Heart left ventricle (tissue), 16 donors: Measurements from ENCODE around the gene GLE1. TPM values are rescaled to one million over a fixed set of nuclear protein-coding genes. Genes with fewer than 3 reads are reported as not detected.
"Not testable (repeated sequence)": the region's sequence is repeated elsewhere in the genome, so short reads cannot be mapped to it uniquely, and the experiment has no call there.

ENCODE experiments used
- ATAC-seq, 4 donors: fragments of 200-7000 bp; cut with Tn5 transposase; one replicate each; pipeline ENCODE4 v1.9.1; 2020 to 2022; ENCODE audit warnings: moderate library complexity in 4 of 4, mild to moderate bottlenecking in 3 of 4, moderate number of reproducible peaks in 1 of 4
- DNase-seq, 5 donors: peaks; one replicate each; pipeline ENCODE4 v3.0.0-alpha.2; 2020
- H3K27ac ChIP-seq, 12 donors: fragments of 200-600 bp; sonication (generic) in 4 of 12; one replicate each; pipeline versions ENCODE4 v1.5.0 to v1.8.0; 2016 to 2022; ENCODE audit warnings: mild to moderate bottlenecking in 2 of 12
- H3K27me3 ChIP-seq, 9 donors: fragments of 200-600 bp; sonication (generic) in 2 of 9; one replicate each; pipeline versions ENCODE4 v1.5.1 to v1.8.0; 2016 to 2022; ENCODE audit warnings: mild to moderate bottlenecking in 3 of 9
- H3K36me3 ChIP-seq, 9 donors: fragments of 200-600 bp; sonication (generic) in 2 of 9; one replicate each; pipeline versions ENCODE4 v1.5.0 to v1.8.0; 2018 to 2022; ENCODE audit warnings: mild to moderate bottlenecking in 2 of 9
- H3K4me1 ChIP-seq, 12 donors: fragments of 200-600 bp; sonication (generic) in 4 of 12; one replicate each; pipeline versions ENCODE4 v1.5.0 to v1.8.0; 2016 to 2022; ENCODE audit warnings: mild to moderate bottlenecking in 3 of 12
- H3K4me3 ChIP-seq, 12 donors: fragments of 200-600 bp; sonication (generic) in 4 of 12; one replicate each; pipeline versions ENCODE4 v1.5.0 to v1.8.0; 2017 to 2022; ENCODE audit warnings: mild to moderate bottlenecking in 9 of 12, moderate library complexity in 4 of 12
- H3K9me3 ChIP-seq, 12 donors: fragments of 200-600 bp; sonication (generic) in 4 of 12; one replicate each; pipeline versions ENCODE4 v1.5.0 to v1.8.0; 2016 to 2022; ENCODE audit warnings: mild to moderate bottlenecking in 1 of 12
- POLR2A ChIP-seq, 2 donors: fragments of 450-650 bp; IDR thresholded peaks; one replicate each; pipeline ENCODE4 v1.6.1; 2017; ENCODE audit warnings: antibody characterized with exemption in 2 of 2, mild to moderate bottlenecking in 2 of 2, moderate library complexity in 2 of 2
- WGBS, 4 donors: extraction: QIAGEN DNeasy Blood & Tissue Kit in 2 of 4; methylation state at CpG; one replicate each; pipeline versions ENCODE4 v1.1.5 to v1.1.7; 2013 to 2018; 5-methylcytosine and 5-hydroxymethylcytosine counted together
- intact Hi-C, 10 donors: fragments of 100-400 bp; cut with DNase I; formaldehyde crosslinking; loops; one replicate each; pipeline versions ENCODE4 v1.11.1 to v1.14.2; 2022
- polyA plus RNA-seq, 2 donors: library from polyadenylated mRNA; stranded (reverse); fragments of 200-250 nt; gene quantifications; one replicate each; pipeline ENCODE4 v1.2.3, GENCODE V29; 2013
- total RNA-seq, 9 donors: library from RNA; depleted of rRNA in 2 of 9; stranded (reverse); fragments of >200 nt in 2 of 9; fragmentation: NEBNext Ultra II Directional in 3 of 9; extraction: Animal tissue kit (Norgen Biotek cat#: 25700) in 3 of 9; gene quantifications; one replicate each; pipeline versions ENCODE4 v1.1.0 to v1.2.4, GENCODE V29; 2016 to 2023
- TF ChIP-seq, protein P1 (sequence below), 12 donors: fragments of 200-600 bp; sonication (generic) in 4 of 12; IDR thresholded peaks; one replicate each; pipeline versions ENCODE4 v1.5.0 to v1.8.0; 2018 to 2022; ENCODE audit warnings: antibody characterized with exemption in 12 of 12, mild to moderate bottlenecking in 5 of 12
- donor health status: ischemic (EF 13 %, LVEDD 7.1; RV severe dilation, severe dysfunction).
- donor health status: healthy with polysubstance abuse.
- donor health status: DM: no; HTN: yes; CAD: no.
- donor health status: DM: no; HTN: no; CAD: no.
- donor health status: ischemic (EF 25% LVEDD 6.9; RV normal size, moderate dysfunction).
- donor health status: ischemic (EF 25% LVEDD 5.7; RV mildly dilated, moderate dysfunction).
- donor health status: healthy.
- donor health status: DM: yes; HTN: yes; CAD: no.
- donor health status: ischemic (EF 35%, LVEDD 5.7; RV mildly dilated, moderate dysfunction).
- donor health status: nonischemic (EF 11% LVEDD 7.7; RV severe dilation, severe dysfunction).
- donor health status: DM: yes; HTN: yes; CAD: no.
- donor health status: PGD.
- donor health status: ischemic (EF 29% LVEDD 5.4; RV normal size, mild dysfunction).
- donor health status: nonischemic (EF 23%, LVEDD 6.1; RV moderate dilation, normal function).

The GLE1 gene
- total and polyA plus RNA-seq, 11 donors, result 7.5 to 23.5 (median 19.9) TPM

DNA sequence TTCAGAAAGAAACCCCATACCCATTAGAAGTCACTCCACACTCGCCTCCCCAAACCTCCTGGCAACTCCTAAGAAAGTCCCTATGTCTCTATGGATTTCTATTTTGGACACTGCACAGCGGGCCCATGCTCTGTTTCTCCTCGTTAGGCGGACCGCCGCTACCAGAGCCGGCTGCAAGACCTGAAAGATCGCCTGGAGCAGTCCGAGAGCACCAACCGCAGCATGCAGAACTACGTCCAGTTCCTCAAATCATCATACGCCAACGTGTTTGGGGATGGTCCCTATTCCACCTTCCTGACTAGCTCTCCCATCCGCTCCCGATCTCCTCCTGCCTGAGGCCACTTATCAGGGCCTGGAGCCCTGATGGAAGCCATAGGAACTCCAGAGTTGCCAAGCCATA is 4.6 kb upstream of the GLE1 start:
- WGBS, 4 donors, result 91 to 94% (median 94%) methylated on average over 15 of the region's 15 CpGs

GRCh38 chr9:128503415-128503825 is 1.1 kb upstream of the GLE1 start:
- Histone ChIP-seq H3K36me3 (peaks cover 0 to 40% (median 32%) of the 10 kb centered on the region in 9 donors), H3K4me1 (peaks cover 0 to 24% (median 19%) of the 10 kb centered on the region in 12 donors), H3K4me3 (peak overlapping the region in 3 of 12 donors; percentile 73 to 96 (median 79))
- not testable (repeated sequence) for ATAC-seq, H3K27me3 ChIP-seq, H3K9me3 ChIP-seq, H3K27ac ChIP-seq, DNase-seq
- intact Hi-C loops, result loop anchor here in 4 of 10 donors (5.0 to 10.0 kb wide), 3 partner anchors 46 to 139 kb away; partner anchors contain the start of genes SPTAN1 (in 2 of the 4) and ODF2 (in 1 of the 4)
- WGBS, 4 donors, result 61 to 69% (median 68%) methylated on average over 14 of the region's 14 CpGs

More for the DNA sequence above, 4.6 kb upstream of the GLE1 start:
- DNase-seq (no peak), ATAC-seq (no peak)
- Histone ChIP-seq H3K27ac (no peak overlapping the region), H3K9me3 (no peaks in the 10 kb centered on the region), H3K27me3 (no peaks in the 10 kb centered on the region), H3K36me3 (peaks cover 0 to 66% (median 59%) of the 10 kb centered on the region in 9 donors), H3K4me3 (no peak overlapping the region), H3K4me1 (peaks cover 0 to 12% (median 6%) of the 10 kb centered on the region in 12 donors)
- intact Hi-C loops, result loop anchor here in 4 of 10 donors (5.0 to 10.0 kb wide), 3 partner anchors 43 to 135 kb away; partner anchors contain the start of genes SPTAN1 (in 2 of the 4) and ODF2 (in 1 of the 4)
- TF ChIP-seq, protein P1, sequence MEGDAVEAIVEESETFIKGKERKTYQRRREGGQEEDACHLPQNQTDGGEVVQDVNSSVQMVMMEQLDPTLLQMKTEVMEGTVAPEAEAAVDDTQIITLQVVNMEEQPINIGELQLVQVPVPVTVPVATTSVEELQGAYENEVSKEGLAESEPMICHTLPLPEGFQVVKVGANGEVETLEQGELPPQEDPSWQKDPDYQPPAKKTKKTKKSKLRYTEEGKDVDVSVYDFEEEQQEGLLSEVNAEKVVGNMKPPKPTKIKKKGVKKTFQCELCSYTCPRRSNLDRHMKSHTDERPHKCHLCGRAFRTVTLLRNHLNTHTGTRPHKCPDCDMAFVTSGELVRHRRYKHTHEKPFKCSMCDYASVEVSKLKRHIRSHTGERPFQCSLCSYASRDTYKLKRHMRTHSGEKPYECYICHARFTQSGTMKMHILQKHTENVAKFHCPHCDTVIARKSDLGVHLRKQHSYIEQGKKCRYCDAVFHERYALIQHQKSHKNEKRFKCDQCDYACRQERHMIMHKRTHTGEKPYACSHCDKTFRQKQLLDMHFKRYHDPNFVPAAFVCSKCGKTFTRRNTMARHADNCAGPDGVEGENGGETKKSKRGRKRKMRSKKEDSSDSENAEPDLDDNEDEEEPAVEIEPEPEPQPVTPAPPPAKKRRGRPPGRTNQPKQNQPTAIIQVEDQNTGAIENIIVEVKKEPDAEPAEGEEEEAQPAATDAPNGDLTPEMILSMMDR (IDR thresholded peaks at IDR 0.05), result no peak
- no peak for TF ChIP-seq POLR2A (IDR thresholded peaks at IDR 0.05)

DNA sequence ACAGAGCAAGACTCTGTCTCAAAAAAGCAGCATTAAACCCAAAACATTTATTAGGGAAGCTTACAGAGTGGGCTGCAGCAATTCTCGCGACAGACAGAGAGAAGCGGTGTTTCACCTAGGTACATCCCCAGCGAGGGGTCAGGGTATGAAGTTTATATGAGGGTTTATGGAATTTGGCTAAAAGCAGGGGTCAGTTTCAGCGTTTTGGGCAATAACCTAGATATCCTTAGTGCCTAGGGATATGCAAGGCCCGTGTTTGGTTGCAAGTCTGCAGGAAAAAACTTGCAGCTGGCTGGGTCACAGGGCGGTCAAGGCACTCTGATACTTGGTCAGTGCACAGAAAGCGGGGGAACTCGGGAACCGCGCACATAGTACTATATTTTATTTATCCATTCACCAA is 649 bp upstream of the GLE1 start:
- Histone ChIP-seq H3K9me3 (no peaks in the 10 kb centered on the region), H3K36me3 (peaks cover 0 to 38% (median 29%) of the 10 kb centered on the region in 9 donors), H3K27ac (peak overlapping the region in 10 of 12 donors; percentile 38 to 90 (median 82)), H3K27me3 (no peaks in the 10 kb centered on the region), H3K4me3 (peak overlapping the region; percentile 45 to 99 (median 78)), H3K4me1 (peaks cover 0 to 24% (median 19%) of the 10 kb centered on the region in 12 donors)
- intact Hi-C loops, result loop anchor here in 4 of 10 donors (2.0 to 10.0 kb wide), 4 partner anchors 47 to 139 kb away; partner anchors contain the start of genes SPTAN1 (in 3 of the 4) and ODF2 (in 1 of the 4)
- DNase-seq (peak in 1 of 5 donors; percentile 36), ATAC-seq (peak in 1 of 4 donors; percentile 44)
- WGBS, 4 donors, result 16 to 28% (median 22%) methylated on average over 11 of the region's 11 CpGs
- TF ChIP-seq, protein P1 (IDR thresholded peaks at IDR 0.05), result no peak
- TF ChIP-seq POLR2A (IDR thresholded peaks at IDR 0.05), result no peak

DNA sequence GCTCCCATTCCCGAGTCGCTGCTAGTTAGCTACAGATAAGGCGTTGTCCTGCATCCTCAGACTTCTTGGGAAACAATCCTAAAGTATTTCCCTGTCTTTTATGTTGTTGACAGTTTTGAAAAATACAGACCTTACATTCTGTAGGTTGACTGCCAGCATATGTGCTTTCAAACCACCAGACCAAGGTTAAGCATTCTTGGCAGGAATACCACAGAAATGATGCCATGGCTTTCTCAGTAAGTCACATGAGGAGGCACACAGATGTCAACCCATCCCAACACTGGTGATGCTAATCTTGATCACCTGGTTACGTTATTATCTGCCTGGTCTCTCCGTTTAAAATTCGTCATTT is 871 bp downstream of the GLE1 start:
- Histone ChIP-seq H3K27ac (peak overlapping the region in 6 of 12 donors; percentile 70 to 90 (median 86)), H3K27me3 (no peaks in the 10 kb centered on the region), H3K36me3 (peaks cover 0 to 38% (median 29%) of the 10 kb centered on the region in 9 donors), H3K9me3 (no peaks in the 10 kb centered on the region), H3K4me3 (peak overlapping the region; percentile 45 to 99 (median 78)), H3K4me1 (peaks cover 0 to 24% (median 19%) of the 10 kb centered on the region in 12 donors)
- DNase-seq (no peak), ATAC-seq (no peak)
- TF ChIP-seq, protein P1 (IDR thresholded peaks at IDR 0.05), result no peak
- no peak for TF ChIP-seq POLR2A (IDR thresholded peaks at IDR 0.05)
- intact Hi-C loops, result loop anchor here in 3 of 10 donors (2.0 to 10.0 kb wide), 3 partner anchors 47 to 141 kb away; partner anchors contain the start of genes ODF2 (in 1 of the 3) and SPTAN1 (in 1 of the 3)
- 23 to 28% (median 26%) methylated on average over 6 of the region's 6 CpGs for WGBS, 4 donors

DNA sequence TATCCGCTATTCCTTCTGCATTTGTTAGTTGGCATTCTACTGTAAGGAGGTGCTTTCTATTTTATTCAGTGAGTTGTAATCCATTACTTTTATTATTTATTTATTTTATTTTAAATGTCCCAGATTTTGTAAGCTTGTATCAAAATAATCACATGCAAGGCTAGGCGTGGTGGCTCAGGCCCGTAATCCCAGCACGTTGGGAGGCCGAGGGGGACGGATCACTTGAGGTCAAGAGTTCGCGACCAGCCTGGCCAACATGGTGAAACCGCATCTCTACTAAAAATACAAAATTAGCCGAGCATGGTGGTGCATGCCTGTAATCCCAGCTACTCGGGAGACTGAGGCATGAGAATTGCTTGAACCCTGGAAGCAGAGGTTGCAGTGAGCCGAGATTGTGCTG is 1.4 kb downstream of the GLE1 start:
- H3K27me3 ChIP-seq, H3K27ac ChIP-seq, ATAC-seq, H3K9me3 ChIP-seq, DNase-seq: not testable (repeated sequence)
- peaks cover 0 to 24% (median 19%) of the 10 kb centered on the region in 12 donors for H3K4me1 ChIP-seq
- H3K4me3 ChIP-seq, result peak overlapping the region in 3 of 12 donors; percentile 79 to 99 (median 96)
- 88 to 92% (median 90%) methylated on average over 12 of the region's 12 CpGs for WGBS, 4 donors
- H3K36me3 ChIP-seq, result peaks cover 0 to 38% (median 29%) of the 10 kb centered on the region in 9 donors
- intact Hi-C loops, result loop anchor here in 3 of 10 donors (2.0 to 10.0 kb wide), 3 partner anchors 47 to 141 kb away; partner anchors contain the start of genes ODF2 (in 1 of the 3) and SPTAN1 (in 1 of the 3)
